Stimulated activated CD8-positive, alpha-beta memory T cell treated with anti-CD3 and anti-CD28 coated beads, Interleukin-4, amount 100 ng/mL, for 1 hour (primary cell): ENCODE results near the gene TAF1.
A peak's percentile ranks its signal among the peaks of the same experiment; 100 is the strongest.
"Not testable (repeated sequence)": the region's sequence is repeated elsewhere in the genome, so short reads cannot be mapped to it uniquely, and the experiment has no call there.

Experiments used
- DNase-seq, 2 donors: peaks; one replicate each; pipeline ENCODE4 v3.0.0-alpha.2; 2020; ENCODE audit warnings: low read depth in 2 of 2, low spot score in 1 of 2

The TAF1 gene

GRCh38 chrX:71365875-71366673 is at the start of gene TAF1:
Gene TAF1, plus strand, starts transcription at chrX:71366357. Its CDS starts 18 bp downstream, at chrX:71366375.
- DNase-seq = peak; percentile 60 to 79

GRCh38 chrX:71316959-71317358 is 49.2 kb upstream of the TAF1 start:
- DNase-seq = not testable (repeated sequence)

GRCh38 chrX:71320126-71320525 is 46.0 kb upstream of the TAF1 start:
- DNase-seq = no peak

GRCh38 chrX:71321731-71322130 is 44.4 kb upstream of the TAF1 start:
- DNase-seq = no peak

- not testable (repeated sequence) for DNase-seq
These were observed 41.7 kb upstream of the TAF1 start for GRCh38 chrX:71324452-71324851.

GRCh38 chrX:71326394-71326793 is 39.8 kb upstream of the TAF1 start:
- DNase-seq = no peak

GRCh38 chrX:71349151-71349665 is 16.9 kb upstream of the TAF1 start:
- DNase-seq = not testable (repeated sequence)

GRCh38 chrX:71349867-71350266 is 16.3 kb upstream of the TAF1 start:
- not testable (repeated sequence) for DNase-seq

- not testable (repeated sequence) for DNase-seq
These were observed 13.7 kb upstream of the TAF1 start for GRCh38 chrX:71352439-71352838.

GRCh38 chrX:71364221-71364620 is 1.9 kb upstream of the TAF1 start:
- no peak for DNase-seq

- DNase-seq = no peak
These were observed 742 bp upstream of the TAF1 start for GRCh38 chrX:71365356-71365874.

- DNase-seq = no peak
These were observed 608 bp downstream of the TAF1 start for GRCh38 chrX:71366674-71367256.

- no peak for DNase-seq
These were observed 1.2 kb downstream of the TAF1 start for GRCh38 chrX:71367396-71367795.

- DNase-seq = no peak
These were observed 6.2 kb downstream of the TAF1 start for GRCh38 chrX:71372388-71372787.

- DNase-seq = no peak
These were observed 12.6 kb downstream of the TAF1 start for GRCh38 chrX:71378732-71379131.

- not testable (repeated sequence) for DNase-seq
These were observed 25.6 kb downstream of the TAF1 start for GRCh38 chrX:71391725-71392124.

- DNase-seq = no peak
These were observed 27.8 kb downstream of the TAF1 start for GRCh38 chrX:71393919-71394318.

GRCh38 chrX:71396576-71396975 is 30.4 kb downstream of the TAF1 start:
- no peak for DNase-seq

GRCh38 chrX:71400710-71401109 is 34.6 kb downstream of the TAF1 start:
- no peak for DNase-seq

- DNase-seq = not testable (repeated sequence)
These were observed 50.1 kb downstream of the TAF1 start for GRCh38 chrX:71416260-71416659.

GRCh38 chrX:71420686-71421085 is 54.5 kb downstream of the TAF1 start:
- DNase-seq = no peak

GRCh38 chrX:71432733-71433132 is 66.6 kb downstream of the TAF1 start:
- no peak for DNase-seq
